WTC11 (cell line): ENCODE data around the gene C6orf52.

Source experiments
- ATF3 ChIP-seq: sonication (generic); formaldehyde crosslinking; conservative IDR thresholded peaks from 2 replicates; pipeline ENCODE4 v1.8.1; 2022; ENCODE audit warnings: mild to moderate bottlenecking, missing genetic modification reagents
- ATF6 ChIP-seq: sonication (generic); formaldehyde crosslinking; IDR thresholded peaks from 2 replicates; pipeline ENCODE4 v1.8.1; 2023; ENCODE audit warnings: mild to moderate bottlenecking, missing genetic modification reagents
- HMGA2 ChIP-seq: fragments of 250-450 bp; sonication (Bioruptor Pico); IDR thresholded peaks from 2 replicates; pipeline ENCODE4 v1.4.0; 2021; ENCODE audit warnings: mild to moderate bottlenecking, moderate library complexity
- IRF2 ChIP-seq: sonication (generic); formaldehyde crosslinking; IDR thresholded peaks from 2 replicates; pipeline ENCODE4 v1.8.0; 2022; ENCODE audit warnings: low read depth, missing genetic modification reagents, borderline replicate concordance
- PRDM15 ChIP-seq: sonication (generic); formaldehyde crosslinking; IDR thresholded peaks from 2 replicates; pipeline ENCODE4 v1.8.0; 2022; ENCODE audit warnings: missing genetic modification reagents
- SMAD3 ChIP-seq: sonication (generic); formaldehyde crosslinking; IDR thresholded peaks from 2 replicates; pipeline ENCODE4 v1.8.0; 2022; ENCODE audit warnings: missing genetic modification reagents, mild to moderate bottlenecking, borderline replicate concordance
- SP1 ChIP-seq: sonication (generic); formaldehyde crosslinking; conservative IDR thresholded peaks from 2 replicates; pipeline ENCODE4 v1.8.1; 2022; ENCODE audit warnings: missing genetic modification reagents
- TP53 ChIP-seq: sonication (generic); formaldehyde crosslinking; IDR thresholded peaks from 2 replicates; pipeline ENCODE4 v1.8.1; 2023; ENCODE audit warnings: mild to moderate bottlenecking, missing genetic modification reagents
- TF ChIP-seq, protein P1 (sequence below): sonication (generic); formaldehyde crosslinking; IDR thresholded peaks from 2 replicates; pipeline ENCODE4 v1.8.0; 2022; ENCODE audit warnings: mild to moderate bottlenecking, missing genetic modification reagents
- TF ChIP-seq, protein P2 (sequence below): fragments of 200-600 bp; IDR thresholded peaks from 2 replicates; pipeline ENCODE4 v1.8.0; 2022; ENCODE audit warnings: antibody characterized with exemption
- TF ChIP-seq, protein P3 (sequence below): sonication (generic); formaldehyde crosslinking; IDR thresholded peaks from 2 replicates; pipeline ENCODE4 v1.8.0; 2022; ENCODE audit warnings: mild to moderate bottlenecking, missing genetic modification reagents

- TF ChIP-seq, protein P1, sequence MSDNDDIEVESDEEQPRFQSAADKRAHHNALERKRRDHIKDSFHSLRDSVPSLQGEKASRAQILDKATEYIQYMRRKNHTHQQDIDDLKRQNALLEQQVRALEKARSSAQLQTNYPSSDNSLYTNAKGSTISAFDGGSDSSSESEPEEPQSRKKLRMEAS (CRISPR knock-in tag) = no peak
- TF ChIP-seq TP53 (no peak), IRF2 (CRISPR knock-in tag) (no peak), HMGA2 (no peak), PRDM15 (CRISPR knock-in tag) (no peak), ATF6 (no peak), SP1 (CRISPR knock-in tag) (no peak), ATF3 (CRISPR knock-in tag) (no peak), SMAD3 (CRISPR knock-in tag) (no peak)
- TF ChIP-seq, protein P2, sequence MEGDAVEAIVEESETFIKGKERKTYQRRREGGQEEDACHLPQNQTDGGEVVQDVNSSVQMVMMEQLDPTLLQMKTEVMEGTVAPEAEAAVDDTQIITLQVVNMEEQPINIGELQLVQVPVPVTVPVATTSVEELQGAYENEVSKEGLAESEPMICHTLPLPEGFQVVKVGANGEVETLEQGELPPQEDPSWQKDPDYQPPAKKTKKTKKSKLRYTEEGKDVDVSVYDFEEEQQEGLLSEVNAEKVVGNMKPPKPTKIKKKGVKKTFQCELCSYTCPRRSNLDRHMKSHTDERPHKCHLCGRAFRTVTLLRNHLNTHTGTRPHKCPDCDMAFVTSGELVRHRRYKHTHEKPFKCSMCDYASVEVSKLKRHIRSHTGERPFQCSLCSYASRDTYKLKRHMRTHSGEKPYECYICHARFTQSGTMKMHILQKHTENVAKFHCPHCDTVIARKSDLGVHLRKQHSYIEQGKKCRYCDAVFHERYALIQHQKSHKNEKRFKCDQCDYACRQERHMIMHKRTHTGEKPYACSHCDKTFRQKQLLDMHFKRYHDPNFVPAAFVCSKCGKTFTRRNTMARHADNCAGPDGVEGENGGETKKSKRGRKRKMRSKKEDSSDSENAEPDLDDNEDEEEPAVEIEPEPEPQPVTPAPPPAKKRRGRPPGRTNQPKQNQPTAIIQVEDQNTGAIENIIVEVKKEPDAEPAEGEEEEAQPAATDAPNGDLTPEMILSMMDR = no peak
- TF ChIP-seq, protein P3, sequence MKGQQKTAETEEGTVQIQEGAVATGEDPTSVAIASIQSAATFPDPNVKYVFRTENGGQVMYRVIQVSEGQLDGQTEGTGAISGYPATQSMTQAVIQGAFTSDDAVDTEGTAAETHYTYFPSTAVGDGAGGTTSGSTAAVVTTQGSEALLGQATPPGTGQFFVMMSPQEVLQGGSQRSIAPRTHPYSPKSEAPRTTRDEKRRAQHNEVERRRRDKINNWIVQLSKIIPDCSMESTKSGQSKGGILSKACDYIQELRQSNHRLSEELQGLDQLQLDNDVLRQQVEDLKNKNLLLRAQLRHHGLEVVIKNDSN (CRISPR knock-in tag) = no peak
Measured at GRCh38 chr6:10682355-10682988, 11.9 kb downstream of the C6orf52 start.
